HG03571 (cell line): ENCODE measurements around the gene ACP3.
"Not testable (repeated sequence)": the region's sequence is repeated elsewhere in the genome, so short reads cannot be mapped to it uniquely, and the experiment has no call there.

ENCODE experiments used
- ATAC-seq: cut with Tn5 transposase; IDR thresholded peaks from one replicate; pipeline ENCODE4 v1.9.1; 2021; ENCODE audit not compliant: unreplicated experiment

Gene ACP3

GRCh38 chr3:132356568-132356967 lies 39.4 kb downstream of the ACP3 start:
- ATAC-seq = no peak

DNA sequence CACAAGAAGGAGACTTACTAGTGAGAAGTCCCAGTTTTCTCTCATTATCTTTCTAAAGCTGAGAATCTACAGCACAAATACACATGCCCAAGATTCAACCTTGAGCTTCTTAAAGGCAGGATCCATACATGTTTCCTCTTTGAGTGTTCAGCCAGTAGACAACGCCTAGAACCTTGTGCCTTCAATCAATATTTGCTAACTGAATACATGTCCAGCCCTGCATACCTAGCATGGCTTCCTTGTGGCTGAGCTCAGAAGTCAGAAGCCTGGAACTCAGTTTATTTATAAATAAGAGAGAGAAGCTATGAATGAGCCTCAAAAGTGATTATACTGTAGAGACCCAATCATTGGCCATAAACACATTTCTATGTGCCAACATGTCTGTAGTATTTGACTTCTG lies 43.5 kb downstream of the ACP3 start:
- ATAC-seq = no peak

DNA sequence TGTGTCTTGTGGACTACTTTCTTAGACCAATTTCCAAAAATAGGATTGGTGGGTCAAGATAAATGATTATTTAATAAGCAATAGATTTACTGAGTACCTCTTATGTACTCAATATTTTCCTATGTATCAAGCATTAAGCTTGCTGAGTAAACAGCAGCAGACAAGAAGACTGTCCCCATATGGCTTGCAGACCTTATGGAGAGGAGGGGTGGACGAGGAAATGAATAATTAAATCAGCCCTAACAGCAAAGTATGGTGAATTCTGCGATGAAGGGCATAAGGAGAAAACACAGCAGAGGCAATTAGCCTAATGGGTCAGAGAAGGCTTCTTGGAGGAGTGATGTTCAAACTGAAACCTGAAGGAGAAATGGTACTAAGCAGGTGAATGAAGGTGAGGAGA lies 45.1 kb downstream of the ACP3 start:
- ATAC-seq = no peak

- no peak for ATAC-seq
Observed at GRCh38 chr3:132368515-132368914, 51.3 kb downstream of the ACP3 start.

DNA sequence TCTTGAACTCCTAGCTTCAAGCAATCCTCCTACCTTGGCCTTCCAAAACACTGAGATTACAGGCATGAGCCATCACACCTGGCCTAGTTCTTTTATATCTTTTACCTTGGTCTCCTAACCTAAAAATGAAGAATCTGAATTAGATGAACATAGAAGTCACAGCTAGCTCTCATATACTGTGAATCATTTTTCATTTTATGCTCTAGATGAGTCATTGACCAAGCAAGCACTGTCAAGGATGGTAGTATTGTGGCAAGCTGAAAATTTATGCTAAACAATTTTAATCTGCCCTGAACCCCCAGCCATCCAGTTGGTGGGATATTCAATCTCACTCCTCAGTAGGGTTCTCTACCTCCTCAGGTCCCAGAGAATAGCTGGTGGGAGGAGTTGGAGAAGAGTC lies 51.8 kb downstream of the ACP3 start:
- ATAC-seq = no peak

GRCh38 chr3:132376945-132377354 lies 59.7 kb downstream of the ACP3 start:
- ATAC-seq = not testable (repeated sequence)

- no peak for ATAC-seq
Observed at GRCh38 chr3:132378048-132378762, 61.0 kb downstream of the ACP3 start.

- no peak for ATAC-seq
Observed at GRCh38 chr3:132378846-132379245, 61.6 kb downstream of the ACP3 start.

GRCh38 chr3:132380920-132381319 lies 63.7 kb downstream of the ACP3 start:
- ATAC-seq = no peak

- no peak for ATAC-seq
Observed at GRCh38 chr3:132381348-132381944, 64.2 kb downstream of the ACP3 start.

- ATAC-seq = no peak
Observed at GRCh38 chr3:132382267-132382666, 65.1 kb downstream of the ACP3 start.

- no peak for ATAC-seq
Observed at GRCh38 chr3:132382688-132383194, 65.5 kb downstream of the ACP3 start.

GRCh38 chr3:132386259-132386658 lies 69.1 kb downstream of the ACP3 start:
- ATAC-seq = no peak

- ATAC-seq = not testable (repeated sequence)
Observed at GRCh38 chr3:132392675-132393074, 75.5 kb downstream of the ACP3 start.

DNA sequence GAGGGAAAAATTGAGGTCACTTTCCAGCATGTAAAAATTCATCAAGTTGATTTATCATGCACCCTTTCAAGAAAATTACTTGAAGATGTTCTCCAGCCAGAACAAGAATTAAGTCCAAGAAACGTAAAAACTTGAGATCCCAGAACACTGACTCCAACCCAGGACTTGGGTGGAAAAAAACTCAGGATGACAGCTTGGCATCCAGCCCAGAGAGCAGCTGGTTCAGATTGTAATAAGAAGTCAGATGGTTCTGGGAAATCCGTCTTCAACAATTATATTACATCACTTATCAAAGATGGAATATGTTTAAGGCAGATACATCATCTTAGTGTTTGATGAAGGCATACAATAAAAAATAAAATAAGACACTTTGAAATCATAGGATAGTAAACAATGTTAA lies 77.1 kb downstream of the ACP3 start:
- ATAC-seq = no peak

DNA sequence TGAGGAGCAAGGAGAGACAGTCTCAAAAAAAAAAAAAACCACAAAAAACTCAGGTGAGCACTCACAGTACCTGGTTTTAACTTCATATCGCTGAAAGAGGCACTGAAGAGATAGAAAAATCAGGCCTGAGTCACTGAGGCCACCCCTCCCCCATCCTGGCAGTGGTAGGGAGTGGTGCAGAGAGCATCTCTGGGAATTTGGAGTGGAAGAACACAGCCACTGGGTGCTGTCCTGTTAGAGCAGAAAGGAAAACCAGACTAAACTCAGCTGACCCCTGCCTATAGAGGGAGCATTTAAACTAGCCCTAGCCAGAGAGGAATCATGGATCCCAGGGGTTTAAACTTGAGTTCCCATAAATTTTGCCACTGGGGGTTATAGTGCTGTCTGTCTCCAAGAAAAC lies 77.9 kb downstream of the ACP3 start:
- no peak for ATAC-seq

- no peak for ATAC-seq
Observed at GRCh38 chr3:132396255-132396654, 79.0 kb downstream of the ACP3 start.

- not testable (repeated sequence) for ATAC-seq
Observed at GRCh38 chr3:132396776-132397175, 79.6 kb downstream of the ACP3 start.

DNA sequence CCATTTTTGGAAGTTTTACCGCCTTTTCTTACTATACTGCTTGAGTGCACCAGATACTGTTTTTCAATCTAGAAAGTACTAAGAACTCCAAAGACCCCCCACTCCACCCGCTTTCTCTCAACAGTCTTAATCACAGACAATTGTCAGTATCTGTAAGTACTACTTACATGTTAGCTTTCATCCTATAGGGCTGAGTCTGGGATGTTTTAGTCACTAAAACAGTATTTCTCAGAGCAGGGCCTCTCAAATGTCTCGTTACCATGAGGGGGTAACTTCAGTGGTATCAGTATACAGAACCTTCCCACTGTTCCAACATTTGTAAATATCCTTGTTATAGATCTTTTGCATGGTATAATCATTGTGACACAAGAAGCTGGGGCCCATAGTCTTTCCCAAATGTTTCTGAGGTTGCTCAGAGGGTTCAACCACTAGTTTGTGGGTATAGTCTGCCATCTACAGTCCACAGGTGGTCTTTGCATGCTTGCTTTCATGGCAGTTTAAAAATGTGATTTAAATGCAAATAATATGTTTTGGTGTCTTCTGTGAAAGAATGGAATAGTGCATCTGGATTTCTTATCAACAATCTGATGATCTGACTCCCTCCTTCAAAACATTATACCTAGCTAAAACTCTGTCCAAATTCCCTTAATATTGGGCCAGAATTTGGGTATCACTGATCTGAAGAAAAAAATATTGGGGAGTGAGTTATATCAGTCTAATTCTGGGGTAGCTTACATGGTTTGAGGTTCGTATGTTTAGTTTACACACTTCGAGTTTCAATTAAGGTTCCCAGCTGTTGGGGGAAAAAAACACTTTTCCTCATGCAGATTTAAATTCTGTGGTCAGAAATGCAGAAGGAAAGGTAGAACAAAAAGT lies 82.1 kb downstream of the ACP3 start:
- ATAC-seq = no peak

GRCh38 chr3:132401255-132401654 lies 84.0 kb downstream of the ACP3 start:
- no peak for ATAC-seq

DNA sequence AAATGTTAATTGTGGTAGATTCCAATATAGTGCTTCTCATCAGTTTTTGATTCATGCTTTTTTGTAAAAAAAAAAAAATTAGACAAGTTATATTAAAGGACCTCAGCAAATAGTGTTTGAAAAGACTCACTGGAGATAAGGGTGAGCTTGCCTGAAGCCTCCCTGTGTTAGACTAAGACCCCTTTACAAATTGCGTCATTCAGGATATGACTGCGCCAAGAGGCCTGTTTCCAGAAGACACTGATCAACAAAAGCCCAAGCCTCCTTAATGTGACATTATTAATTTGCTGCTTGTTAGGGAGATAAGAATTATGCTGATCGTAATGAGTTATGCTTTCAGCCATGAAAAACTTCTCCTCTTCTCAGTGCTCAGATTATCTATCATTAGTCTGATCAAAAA lies 87.1 kb downstream of the ACP3 start:
- ATAC-seq = no peak

GRCh38 chr3:132405188-132405587 lies 88.0 kb downstream of the ACP3 start:
- no peak for ATAC-seq
